Mesenchymal stem cell (in vitro differentiated cells and primary cell): Measurements from ENCODE around the gene WNT11.

Experiments used
- DNase-seq: peaks from one replicate; pipeline ENCODE4 v3.0.0-alpha.2; 2013
- H2AFZ ChIP-seq: one replicate; pipeline ENCODE4 v1.6.1; 2013; ENCODE audit warnings: low read depth, mild to moderate bottlenecking, control low read depth, inconsistent platforms, low read length, moderate library complexity
- H2AK5ac ChIP-seq: 2 replicates; pipeline ENCODE4 v1.6.1; 2013; ENCODE audit warnings: low read length, moderate library complexity, mild to moderate bottlenecking, inconsistent platforms; ENCODE audit not compliant: severe bottlenecking
- H2BK120ac ChIP-seq: one replicate; pipeline ENCODE4 v1.6.1; 2013; ENCODE audit warnings: low read depth, mild to moderate bottlenecking, inconsistent platforms, low read length, moderate library complexity
- H2BK12ac ChIP-seq, 2 experiments: one replicate each; pipeline ENCODE4 v1.6.1; 2013; ENCODE audit warnings: inconsistent platforms in 2 of 2, low read length in 2 of 2, mild to moderate bottlenecking in 2 of 2, moderate library complexity in 2 of 2, control low read depth in 1 of 2
- H2BK15ac ChIP-seq: one replicate; pipeline ENCODE4 v1.6.1; 2013; ENCODE audit warnings: mild to moderate bottlenecking, low read depth, inconsistent platforms; ENCODE audit not compliant: poor library complexity, severe bottlenecking
- H2BK5ac ChIP-seq: 2 replicates; pipeline ENCODE4 v1.6.1; 2013; ENCODE audit warnings: low read depth, mild to moderate bottlenecking, low read length, control low read depth, inconsistent platforms; ENCODE audit not compliant: poor library complexity, severe bottlenecking
- H3K14ac ChIP-seq, 2 experiments: one replicate each; pipeline ENCODE4 v1.6.1; 2013; ENCODE audit warnings: inconsistent platforms in 2 of 2, low read length in 2 of 2, control low read depth in 1 of 2, mild to moderate bottlenecking in 1 of 2, moderate library complexity in 1 of 2
- H3K18ac ChIP-seq, 2 experiments: one replicate each; pipeline ENCODE4 v1.6.1; 2013; ENCODE audit warnings: inconsistent platforms in 2 of 2, low read length in 2 of 2, control low read depth in 1 of 2, low read depth in 1 of 2, mild to moderate bottlenecking in 1 of 2
- H3K23ac ChIP-seq, 2 experiments: one replicate each; pipeline ENCODE4 v1.6.1; 2013; ENCODE audit warnings: inconsistent platforms in 2 of 2, low read length in 2 of 2, mild to moderate bottlenecking in 2 of 2, moderate library complexity in 2 of 2, control low read depth in 1 of 2
- H3K27ac ChIP-seq: 2 replicates; pipeline ENCODE4 v1.5.1; 2013; ENCODE audit warnings: mild to moderate bottlenecking, moderate library complexity, low read length, control low read depth, inconsistent platforms; ENCODE audit not compliant: poor library complexity, severe bottlenecking
- H3K27me3 ChIP-seq, 2 experiments: 2 replicates each; pipeline versions ENCODE4 v1.6.1 to v1.7.0; 2013; ENCODE audit warnings: low read length in 2 of 2, mild to moderate bottlenecking in 2 of 2, moderate library complexity in 2 of 2, control low read depth in 1 of 2, inconsistent platforms in 1 of 2; ENCODE audit not compliant: control insufficient read depth in 1 of 2, insufficient read depth in 1 of 2
- H3K36me3 ChIP-seq, 2 experiments: 2 replicates each; pipeline versions ENCODE4 v1.6.1 to v1.7.0; 2013; ENCODE audit warnings: low read length in 2 of 2, control low read depth in 1 of 2, inconsistent platforms in 1 of 2, low read depth in 1 of 2, mild to moderate bottlenecking in 1 of 2; ENCODE audit not compliant: insufficient read depth in 2 of 2, control insufficient read depth in 1 of 2
- H3K4ac ChIP-seq, 2 experiments: one replicate each; pipeline ENCODE4 v1.6.1; 2013; ENCODE audit warnings: inconsistent platforms in 2 of 2, low read length in 2 of 2, mild to moderate bottlenecking in 2 of 2, moderate library complexity in 2 of 2, control low read depth in 1 of 2, low read depth in 1 of 2
- H3K4me1 ChIP-seq: 2 replicates; pipeline ENCODE4 v1.6.1; 2013; ENCODE audit warnings: low read depth, low read length, control low read depth; ENCODE audit not compliant: control insufficient read depth, insufficient read depth
- H3K4me2 ChIP-seq: 2 replicates; pipeline ENCODE4 v1.6.1; 2013; ENCODE audit warnings: low read length, mild to moderate bottlenecking, inconsistent platforms; ENCODE audit not compliant: poor library complexity, severe bottlenecking
- H3K4me3 ChIP-seq, 2 experiments: 2 replicates each; pipeline versions ENCODE4 v1.5.1 to v1.7.0; 2013; ENCODE audit warnings: low read length in 2 of 2, mild to moderate bottlenecking in 2 of 2, control low read depth in 1 of 2, low read depth in 1 of 2; ENCODE audit not compliant: insufficient read depth in 1 of 2
- H3K79me1 ChIP-seq: replicated peaks from 2 replicates; pipeline ENCODE4 v1.6.1; 2013; ENCODE audit warnings: mild to moderate bottlenecking, control low read depth, low read length, inconsistent platforms; ENCODE audit not compliant: poor library complexity, severe bottlenecking
- H3K9ac ChIP-seq: 2 replicates; pipeline ENCODE4 v1.7.0; 2013; ENCODE audit warnings: mild to moderate bottlenecking, low read length, moderate library complexity
- H3K9me3 ChIP-seq: 2 replicates; pipeline ENCODE4 v1.7.0; 2013; ENCODE audit warnings: mild to moderate bottlenecking, low read length; ENCODE audit not compliant: control insufficient read depth
- H4K8ac ChIP-seq: one replicate; pipeline ENCODE4 v1.6.1; 2013; ENCODE audit warnings: inconsistent platforms, mild to moderate bottlenecking, low read length, moderate library complexity
- H4K91ac ChIP-seq: one replicate; pipeline ENCODE4 v1.6.1; 2013; ENCODE audit warnings: mild to moderate bottlenecking, low read length, inconsistent platforms
- WGBS: methylation state at CpG from one replicate; pipeline ENCODE4 v1.1.7; 2013; ENCODE audit warnings: mixed read lengths; 5-methylcytosine and 5-hydroxymethylcytosine counted together

The WNT11 gene

DNA sequence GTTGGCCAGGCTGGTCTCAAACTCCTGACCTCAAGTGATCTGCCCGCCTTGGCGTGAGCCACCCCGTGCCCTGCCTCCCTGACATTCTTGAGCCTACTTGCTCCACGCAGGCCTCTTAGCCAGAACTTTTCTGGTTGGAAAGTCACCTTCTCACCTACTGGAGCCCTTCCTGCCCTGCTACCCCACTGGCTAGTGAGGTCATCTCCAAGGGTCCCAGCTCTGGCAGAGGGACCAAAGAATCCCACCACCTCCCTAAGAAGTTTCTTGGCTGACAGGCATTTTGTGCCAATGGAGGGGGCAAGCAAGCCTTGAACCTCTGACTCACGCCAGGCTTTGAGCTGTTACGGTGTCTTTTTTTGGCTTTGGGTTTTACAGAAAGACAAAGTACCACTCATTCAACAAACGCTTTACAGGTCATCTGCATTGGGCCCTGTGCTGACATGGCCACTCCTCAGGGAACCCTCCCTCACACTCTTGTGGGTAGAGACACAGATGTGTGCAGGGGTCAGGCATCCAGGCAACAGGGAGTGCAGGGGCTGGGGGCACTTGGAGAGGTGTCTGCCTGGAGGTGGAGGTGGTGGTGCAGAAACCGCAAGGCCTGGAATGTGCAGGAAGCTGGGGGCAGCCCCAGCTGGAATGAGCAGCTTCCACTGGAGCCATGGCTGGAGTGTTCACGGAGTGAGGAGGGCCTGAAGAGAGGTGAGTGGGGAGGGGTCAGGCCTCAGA, 27.1 kb upstream of the WNT11 start:
- peak overlapping the region; percentile 92 for H3K9ac ChIP-seq
- H3K14ac ChIP-seq: no peak overlapping the region
- H4K8ac ChIP-seq: peak overlapping the region; percentile 27
- H3K36me3 ChIP-seq: no peaks in the 10 kb centered on the region
- H3K4ac ChIP-seq: no peak overlapping the region
- no peaks in the 10 kb centered on the region for H3K9me3 ChIP-seq
- H3K79me1 ChIP-seq: no peaks in the 10 kb centered on the region
- no peak overlapping the region for H2BK12ac ChIP-seq
- H4K91ac ChIP-seq: no peak overlapping the region
- no peak overlapping the region for H3K23ac ChIP-seq
- no peak overlapping the region for H2BK5ac ChIP-seq
- no peak overlapping the region for H2BK120ac ChIP-seq
- H3K18ac ChIP-seq: no peak overlapping the region
- no peak overlapping the region for H2AK5ac ChIP-seq
- DNase-seq: no peak
- H3K4me2 ChIP-seq: no peak overlapping the region
- H2BK15ac ChIP-seq: no peak overlapping the region
- peaks cover 39% of the 10 kb centered on the region for H3K4me1 ChIP-seq
- WGBS: 89% methylated on average over 8 of the region's 9 CpGs
- no peak overlapping the region for H2AFZ ChIP-seq
- H3K27ac ChIP-seq: no peak overlapping the region
- H3K27me3 ChIP-seq: peaks cover 6 to 37% of the 10 kb centered on the region in 2 experiments
- no peak overlapping the region for H3K4me3 ChIP-seq

DNA sequence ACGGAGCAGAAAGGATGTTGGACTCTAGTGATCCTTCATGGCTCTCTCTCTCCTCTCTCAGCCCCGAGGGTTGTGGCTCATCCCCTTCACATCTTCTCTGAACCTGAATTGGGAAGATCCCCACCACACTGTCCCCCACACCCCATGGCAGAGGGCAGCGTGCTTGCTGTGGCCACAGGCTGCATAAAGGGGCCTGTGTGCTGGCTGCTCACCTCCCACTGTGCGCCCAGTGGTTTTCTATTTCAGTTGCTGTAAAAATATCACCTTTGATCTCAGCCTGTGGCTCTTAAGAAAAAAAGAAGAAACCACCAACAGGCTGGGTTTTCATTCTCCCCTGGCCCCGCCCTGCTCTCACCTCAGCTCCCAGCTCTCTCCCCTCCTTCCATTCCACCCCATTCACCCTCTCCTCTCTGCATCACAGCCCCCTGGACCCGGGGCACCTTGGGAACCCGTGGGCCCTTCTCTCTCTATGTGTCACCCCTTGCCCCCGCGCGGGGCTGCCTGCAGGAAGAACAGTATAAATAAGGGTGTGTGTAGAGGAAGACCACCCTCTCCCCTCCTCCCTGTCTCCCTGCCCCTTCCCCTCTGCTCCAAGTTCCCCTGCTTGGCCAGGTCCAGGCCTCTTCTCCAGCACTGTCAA, 25.8 kb upstream of the WNT11 start:
- no peaks in the 10 kb centered on the region for H3K36me3 ChIP-seq
- no peak overlapping the region for H2AK5ac ChIP-seq
- H3K23ac ChIP-seq: no peak overlapping the region
- no peak overlapping the region for H3K14ac ChIP-seq
- WGBS: 84% methylated on average over 7 of the region's 10 CpGs
- H3K27ac ChIP-seq: no peak overlapping the region
- peaks cover 6 to 44% of the 10 kb centered on the region in 2 experiments for H3K27me3 ChIP-seq
- no peak overlapping the region for H4K8ac ChIP-seq
- no peak overlapping the region for H2BK5ac ChIP-seq
- no peaks in the 10 kb centered on the region for H3K79me1 ChIP-seq
- H3K9ac ChIP-seq: no peak overlapping the region
- no peak overlapping the region for H2BK12ac ChIP-seq
- no peak overlapping the region for H2BK120ac ChIP-seq
- H2BK15ac ChIP-seq: no peak overlapping the region
- H3K4ac ChIP-seq: no peak overlapping the region
- H3K4me2 ChIP-seq: peak overlapping the region; percentile 29
- no peak for DNase-seq
- no peak overlapping the region for H3K18ac ChIP-seq
- H3K4me1 ChIP-seq: peaks cover 39% of the 10 kb centered on the region
- no peak overlapping the region for H3K4me3 ChIP-seq
- no peak overlapping the region for H4K91ac ChIP-seq
- no peaks in the 10 kb centered on the region for H3K9me3 ChIP-seq
- no peak overlapping the region for H2AFZ ChIP-seq

DNA sequence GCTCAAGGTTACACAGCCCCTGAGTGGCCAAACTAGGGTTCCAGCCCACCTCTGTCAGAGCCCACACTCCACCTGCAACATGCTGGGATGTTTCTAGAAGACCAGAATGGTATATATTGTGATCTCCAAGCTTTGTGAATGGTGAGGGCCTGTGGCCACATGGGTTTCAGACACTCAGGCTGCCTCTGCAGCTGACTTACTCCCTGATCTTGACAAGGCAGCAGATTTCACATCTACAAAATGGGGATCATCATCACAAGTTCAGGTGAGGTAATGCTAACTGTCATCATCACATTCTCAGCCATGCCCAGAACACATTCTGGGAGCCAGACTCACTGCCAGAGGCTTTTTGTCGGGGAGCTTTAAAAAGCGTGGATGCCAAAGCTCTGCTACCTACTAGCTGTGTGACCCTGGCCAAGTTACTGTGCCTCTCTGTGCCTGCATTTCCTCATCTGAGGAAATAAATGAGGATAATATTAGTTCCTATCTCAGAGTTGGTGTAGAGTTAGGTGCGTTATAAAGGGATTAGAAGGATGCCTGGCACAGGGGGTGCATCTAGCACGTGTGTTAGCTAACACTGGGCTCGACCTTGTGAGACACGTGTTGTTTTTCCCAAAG, 24.9 kb upstream of the WNT11 start:
- H2BK15ac ChIP-seq: no peak overlapping the region
- H2AK5ac ChIP-seq: no peak overlapping the region
- H3K9ac ChIP-seq: no peak overlapping the region
- no peak overlapping the region for H2BK5ac ChIP-seq
- H3K79me1 ChIP-seq: no peaks in the 10 kb centered on the region
- H3K36me3 ChIP-seq: no peaks in the 10 kb centered on the region
- no peaks in the 10 kb centered on the region for H3K9me3 ChIP-seq
- H4K8ac ChIP-seq: no peak overlapping the region
- no peak overlapping the region for H3K18ac ChIP-seq
- H3K4me2 ChIP-seq: no peak overlapping the region
- H3K4me1 ChIP-seq: peaks cover 38% of the 10 kb centered on the region
- no peak overlapping the region for H3K27ac ChIP-seq
- 90% methylated on average over 6 of the region's 6 CpGs for WGBS
- H4K91ac ChIP-seq: no peak overlapping the region
- no peak overlapping the region for H3K4ac ChIP-seq
- H3K23ac ChIP-seq: no peak overlapping the region
- DNase-seq: no peak
- no peak overlapping the region for H2AFZ ChIP-seq
- H2BK120ac ChIP-seq: no peak overlapping the region
- no peak overlapping the region for H3K4me3 ChIP-seq
- H3K27me3 ChIP-seq: peaks cover 6 to 49% of the 10 kb centered on the region in 2 experiments
- no peak overlapping the region for H2BK12ac ChIP-seq
- no peak overlapping the region for H3K14ac ChIP-seq

DNA sequence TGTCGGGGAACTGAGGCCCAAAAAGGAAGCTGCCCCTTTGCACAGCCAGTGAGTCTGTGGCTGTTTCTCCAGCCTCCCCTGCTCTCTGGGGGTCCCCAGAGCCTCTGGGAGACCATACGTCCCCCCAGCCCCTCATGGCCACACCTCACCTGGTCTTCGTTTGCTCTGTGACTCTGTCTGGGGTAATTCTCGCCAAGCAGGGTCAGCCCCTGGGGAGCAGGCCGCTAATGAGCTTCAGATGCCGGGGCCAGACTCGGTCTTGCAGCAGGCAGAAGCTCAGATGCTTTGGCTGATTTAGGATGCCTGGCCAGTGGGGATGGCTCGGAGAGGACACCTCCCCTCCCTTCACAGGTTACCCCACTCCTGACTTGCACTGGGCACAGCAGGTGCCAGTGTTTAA, 24.1 kb upstream of the WNT11 start:
- no peak overlapping the region for H4K8ac ChIP-seq

More for the DNA sequence above, 24.1 kb upstream of the WNT11 start:
- H3K18ac ChIP-seq: no peak overlapping the region
- H2AFZ ChIP-seq: no peak overlapping the region
- H3K27me3 ChIP-seq: peaks cover 6 to 49% of the 10 kb centered on the region in 2 experiments
- no peak overlapping the region for H3K4ac ChIP-seq
- H4K91ac ChIP-seq: no peak overlapping the region
- H2AK5ac ChIP-seq: no peak overlapping the region
- 52% methylated on average over 8 of the region's 8 CpGs for WGBS
- no peak for DNase-seq
- H2BK12ac ChIP-seq: no peak overlapping the region
- no peak overlapping the region for H3K4me2 ChIP-seq
- no peaks in the 10 kb centered on the region for H3K9me3 ChIP-seq
- H3K36me3 ChIP-seq: no peaks in the 10 kb centered on the region
- no peaks in the 10 kb centered on the region for H3K79me1 ChIP-seq
- no peak overlapping the region for H3K27ac ChIP-seq
- no peak overlapping the region for H2BK5ac ChIP-seq
- no peak overlapping the region for H2BK120ac ChIP-seq
- H3K9ac ChIP-seq: no peak overlapping the region
- no peak overlapping the region for H2BK15ac ChIP-seq
- no peak overlapping the region for H3K14ac ChIP-seq
- H3K4me1 ChIP-seq: peaks cover 36% of the 10 kb centered on the region
- no peak overlapping the region for H3K23ac ChIP-seq
- no peak overlapping the region for H3K4me3 ChIP-seq
